Glomerular visceral epithelial cell (primary cell): ENCODE results near the gene MYEOV.

Source experiments
- DNase-seq: peaks from one replicate; pipeline ENCODE4 v3.0.0-alpha.2; 2016; ENCODE audit errors: extremely low spot score

The MYEOV gene

GRCh38 chr11:69317401-69318092 lies 23.6 kb downstream of the MYEOV start:
- DNase-seq: no peak

- no peak for DNase-seq
Measured at GRCh38 chr11:69318093-69318420, 24.1 kb downstream of the MYEOV start.

GRCh38 chr11:69319255-69320106 lies 25.5 kb downstream of the MYEOV start:
- no peak for DNase-seq

- peak; percentile 78 for DNase-seq
Measured at GRCh38 chr11:69320326-69320725, 26.4 kb downstream of the MYEOV start.

- peak; percentile 54 for DNase-seq
Measured at GRCh38 chr11:69320756-69321741, 27.1 kb downstream of the MYEOV start.

- DNase-seq: peak; percentile 81
Measured at GRCh38 chr11:69321877-69322361, 28.0 kb downstream of the MYEOV start.

- DNase-seq: no peak
Measured at GRCh38 chr11:69325446-69325845, 31.5 kb downstream of the MYEOV start.

- no peak for DNase-seq
Measured at GRCh38 chr11:69326622-69327219, 32.8 kb downstream of the MYEOV start.

GRCh38 chr11:69327741-69328191 lies 33.8 kb downstream of the MYEOV start:
- DNase-seq: no peak

- DNase-seq: no peak
Measured at GRCh38 chr11:69328231-69328630, 34.3 kb downstream of the MYEOV start.

GRCh38 chr11:69329581-69329980 lies 35.6 kb downstream of the MYEOV start:
- DNase-seq: no peak

- DNase-seq: no peak
Measured at GRCh38 chr11:69330330-69330729, 36.4 kb downstream of the MYEOV start.

- no peak for DNase-seq
Measured at GRCh38 chr11:69333149-69333710, 39.3 kb downstream of the MYEOV start.

GRCh38 chr11:69333879-69334278 lies 39.9 kb downstream of the MYEOV start:
- no peak for DNase-seq

GRCh38 chr11:69335007-69335780 lies 41.2 kb downstream of the MYEOV start:
- no peak for DNase-seq

GRCh38 chr11:69335781-69336405 lies 41.9 kb downstream of the MYEOV start:
- no peak for DNase-seq

GRCh38 chr11:69337211-69337721 lies 43.3 kb downstream of the MYEOV start:
- peak; percentile 43 for DNase-seq

- DNase-seq: no peak
Measured at GRCh38 chr11:69339041-69339733, 45.2 kb downstream of the MYEOV start.

GRCh38 chr11:69339983-69340565 lies 46.1 kb downstream of the MYEOV start:
- DNase-seq: no peak
